Liver (tissue), 9 donors: Measurements from ENCODE around the gene CHPF2. TPM values are rescaled to one million over a fixed set of nuclear protein-coding genes. Genes with fewer than 3 reads are reported as not detected.

Source experiments
- DNase-seq: peaks from one replicate; pipeline ENCODE4 v3.0.0-alpha.2; 2017; ENCODE audit warnings: low spot score
- H3K27ac ChIP-seq, 2 donors: one replicate each; pipeline ENCODE4 v1.7.0; 2013; ENCODE audit warnings: inconsistent platforms in 2 of 2, low read length in 2 of 2, control low read depth in 1 of 2, low read depth in 1 of 2, mild to moderate bottlenecking in 1 of 2
- H3K27me3 ChIP-seq, 4 donors: one replicate each; pipeline versions ENCODE4 v1.6.1 to v1.7.0; 2013; ENCODE audit warnings: low read length in 3 of 4, inconsistent platforms in 1 of 4, mild to moderate bottlenecking in 1 of 4, moderate library complexity in 1 of 4; ENCODE audit not compliant: control insufficient read depth in 4 of 4, insufficient read depth in 4 of 4
- H3K36me3 ChIP-seq, 4 donors: one replicate each; pipeline versions ENCODE4 v1.6.1 to v1.7.0; 2013; ENCODE audit warnings: low read length in 3 of 4, mild to moderate bottlenecking in 3 of 4, low read depth in 1 of 4, moderate library complexity in 1 of 4; ENCODE audit not compliant: control insufficient read depth in 4 of 4, insufficient read depth in 3 of 4
- H3K4me1 ChIP-seq, 4 donors: one replicate each; pipeline versions ENCODE4 v1.6.1 to v1.7.0; 2013; ENCODE audit warnings: low read length in 3 of 4, mild to moderate bottlenecking in 3 of 4, moderate library complexity in 1 of 4; ENCODE audit not compliant: control insufficient read depth in 4 of 4, insufficient read depth in 4 of 4
- H3K4me3 ChIP-seq, 3 donors: one replicate each; pipeline versions ENCODE4 v1.6.1 to v1.7.0; 2013; ENCODE audit warnings: low read length in 3 of 3, control low read depth in 1 of 3, low read depth in 1 of 3, mild to moderate bottlenecking in 1 of 3
- H3K9ac ChIP-seq, 2 donors: one replicate each; pipeline ENCODE4 v1.7.0; 2013; ENCODE audit warnings: low read length in 2 of 2, mild to moderate bottlenecking in 2 of 2, moderate library complexity in 2 of 2, control low read depth in 1 of 2, low read depth in 1 of 2
- H3K9me3 ChIP-seq, 4 donors: one replicate each; pipeline versions ENCODE4 v1.6.1 to v1.7.0; 2013; ENCODE audit warnings: low read length in 3 of 4; ENCODE audit not compliant: control insufficient read depth in 4 of 4
- ATF3 ChIP-seq: IDR thresholded peaks from 2 replicates; pipeline ENCODE4 v1.6.1; 2016; ENCODE audit warnings: antibody characterized with exemption
- EGR1 ChIP-seq, 2 donors: IDR thresholded peaks; 2 replicates each; pipeline ENCODE4 v1.6.1; 2016 to 2018; ENCODE audit warnings: antibody characterized with exemption in 2 of 2, low read depth in 2 of 2
- FOXA1 ChIP-seq: IDR thresholded peaks from 2 replicates; pipeline ENCODE4 v1.6.1; 2016; ENCODE audit warnings: antibody characterized with exemption
- FOXA2 ChIP-seq: IDR thresholded peaks from 2 replicates; pipeline ENCODE4 v1.6.1; 2016; ENCODE audit warnings: antibody characterized with exemption
- GABPA ChIP-seq, 2 donors: IDR thresholded peaks in 1 of 2; conservative IDR thresholded peaks in 1 of 2; 2 replicates each; pipeline ENCODE4 v1.6.1; 2016; ENCODE audit warnings: antibody characterized with exemption in 2 of 2, mild to moderate bottlenecking in 1 of 2, moderate library complexity in 1 of 2
- HNF4A ChIP-seq, 2 donors: conservative IDR thresholded peaks; 2 replicates each; pipeline ENCODE4 v1.6.1; 2016; ENCODE audit warnings: antibody characterized with exemption in 2 of 2, mild to moderate bottlenecking in 2 of 2
- HNF4G ChIP-seq: IDR thresholded peaks from 2 replicates; pipeline ENCODE4 v1.6.1; 2016; ENCODE audit warnings: antibody characterized with exemption
- JUND ChIP-seq, 2 donors: IDR thresholded peaks; 2 replicates each; pipeline ENCODE4 v1.6.1; 2016; ENCODE audit warnings: antibody characterized with exemption in 2 of 2
- MAX ChIP-seq: IDR thresholded peaks from 2 replicates; pipeline ENCODE4 v1.6.1; 2016; ENCODE audit warnings: antibody characterized with exemption
- NR2F2 ChIP-seq: IDR thresholded peaks from 2 replicates; pipeline ENCODE4 v1.6.1; 2016; ENCODE audit warnings: antibody characterized with exemption
- RAD21 ChIP-seq, 2 donors: IDR thresholded peaks; 2 replicates each; pipeline ENCODE4 v1.6.1; 2016; ENCODE audit warnings: antibody characterized with exemption in 2 of 2, mild to moderate bottlenecking in 2 of 2
- RXRA ChIP-seq, 2 donors: IDR thresholded peaks; 2 replicates each; pipeline ENCODE4 v1.6.1; 2017 to 2018; ENCODE audit warnings: antibody characterized with exemption in 2 of 2, mild to moderate bottlenecking in 1 of 2
- SP1 ChIP-seq: IDR thresholded peaks from 2 replicates; pipeline ENCODE4 v1.6.1; 2018; ENCODE audit warnings: antibody characterized with exemption, mild to moderate bottlenecking
- TAF1 ChIP-seq: conservative IDR thresholded peaks from 2 replicates; pipeline ENCODE4 v1.6.1; 2016; ENCODE audit warnings: antibody characterized with exemption, mild to moderate bottlenecking
- YY1 ChIP-seq: IDR thresholded peaks from 2 replicates; pipeline ENCODE4 v1.6.1; 2016; ENCODE audit warnings: antibody characterized with exemption, mild to moderate bottlenecking
- ZBTB33 ChIP-seq: IDR thresholded peaks from 2 replicates; pipeline ENCODE4 v1.6.1; 2016; ENCODE audit warnings: antibody characterized with exemption
- WGBS: extraction: QIAGEN DNeasy Blood & Tissue Kit; methylation state at CpG from one replicate; pipeline ENCODE4 v1.1.7; 2013; 5-methylcytosine and 5-hydroxymethylcytosine counted together
- polyA plus RNA-seq, 2 donors: library from polyadenylated mRNA; stranded (reverse) in 1 of 2; unstranded in 1 of 2; fragments of 200-250 nt in 1 of 2; fragments of >200 nt in 1 of 2; fragmentation: Nextera tagmentation in 1 of 2; extraction: Ambion mirVana in 1 of 2; gene quantifications; one replicate each; pipeline versions ENCODE4 v1.2.1 to v1.2.3, GENCODE V29; 2013 to 2015
- total RNA-seq, 2 donors: library from RNA; depleted of rRNA; stranded (reverse); fragments of >200 nt; gene quantifications; one replicate each; pipeline ENCODE4 v1.2.3, GENCODE V29; 2014
- TF ChIP-seq, protein P1 (sequence below): IDR thresholded peaks from 2 replicates; pipeline ENCODE4 v1.6.1; 2016; ENCODE audit warnings: antibody characterized with exemption, mild to moderate bottlenecking
- TF ChIP-seq, protein P2 (sequence below): fragments of 150-350 bp; IDR thresholded peaks from 2 replicates; pipeline ENCODE4 v1.5.1; 2017; ENCODE audit warnings: improper control_type of control experiment, low read depth, low read length; ENCODE audit not compliant: missing input control
- donor health status: healthy.
- donor health status: healthy.
- donor health status: healthy.
- donor health status: healthy.
- donor health status: healthy.

CHPF2 gene
- total and polyA plus RNA-seq, 4 donors, result 4.1 to 19.7 (median 18.1) TPM

DNA sequence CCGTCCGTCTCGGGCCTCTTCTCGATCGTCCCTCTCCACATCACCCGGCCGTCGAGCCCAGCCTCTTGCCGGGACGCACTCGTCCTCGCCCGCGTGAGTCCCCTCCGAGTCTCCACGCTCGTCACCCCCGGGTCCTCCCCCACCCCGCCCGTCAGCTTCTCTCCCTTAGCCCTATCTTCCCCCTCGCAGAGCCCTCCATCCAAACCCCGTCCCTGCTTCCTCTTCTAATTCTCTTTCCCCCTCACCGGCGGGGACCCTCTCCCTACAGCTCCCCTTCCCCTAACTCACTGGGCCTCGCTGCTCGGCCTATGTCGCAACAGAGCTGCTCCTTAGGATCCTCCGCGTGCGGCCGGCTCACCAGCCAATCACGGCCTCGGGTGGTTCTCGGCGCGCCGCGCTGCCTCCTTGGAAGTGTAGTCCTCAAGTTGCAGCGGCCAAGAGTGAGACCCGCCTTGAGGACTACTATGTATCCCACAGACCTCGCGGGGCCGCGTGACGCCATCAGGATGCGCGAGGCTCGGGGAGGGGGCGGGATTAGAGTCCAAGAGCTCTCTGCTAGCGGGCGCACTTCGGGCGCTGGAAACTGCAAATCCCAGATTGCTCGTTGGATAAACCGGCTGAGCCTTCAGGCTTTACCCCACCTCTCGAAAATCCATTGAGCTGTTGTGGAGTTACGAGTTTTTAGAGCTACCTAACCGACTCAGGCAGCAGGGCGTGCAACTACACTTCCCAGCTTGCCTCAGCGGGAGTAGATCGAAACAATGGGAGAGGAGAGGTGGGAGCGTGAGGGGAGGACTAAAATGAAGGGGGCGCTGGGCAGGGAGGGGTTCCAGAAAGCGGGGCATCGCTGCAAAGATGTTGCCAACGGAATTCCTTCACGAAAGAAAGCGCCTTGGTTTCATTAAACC, 5.2 kb upstream of the CHPF2 start, which contains the start of gene ABCF2 (continued):
- peak; percentile 95 for TF ChIP-seq ZBTB33

DNA sequence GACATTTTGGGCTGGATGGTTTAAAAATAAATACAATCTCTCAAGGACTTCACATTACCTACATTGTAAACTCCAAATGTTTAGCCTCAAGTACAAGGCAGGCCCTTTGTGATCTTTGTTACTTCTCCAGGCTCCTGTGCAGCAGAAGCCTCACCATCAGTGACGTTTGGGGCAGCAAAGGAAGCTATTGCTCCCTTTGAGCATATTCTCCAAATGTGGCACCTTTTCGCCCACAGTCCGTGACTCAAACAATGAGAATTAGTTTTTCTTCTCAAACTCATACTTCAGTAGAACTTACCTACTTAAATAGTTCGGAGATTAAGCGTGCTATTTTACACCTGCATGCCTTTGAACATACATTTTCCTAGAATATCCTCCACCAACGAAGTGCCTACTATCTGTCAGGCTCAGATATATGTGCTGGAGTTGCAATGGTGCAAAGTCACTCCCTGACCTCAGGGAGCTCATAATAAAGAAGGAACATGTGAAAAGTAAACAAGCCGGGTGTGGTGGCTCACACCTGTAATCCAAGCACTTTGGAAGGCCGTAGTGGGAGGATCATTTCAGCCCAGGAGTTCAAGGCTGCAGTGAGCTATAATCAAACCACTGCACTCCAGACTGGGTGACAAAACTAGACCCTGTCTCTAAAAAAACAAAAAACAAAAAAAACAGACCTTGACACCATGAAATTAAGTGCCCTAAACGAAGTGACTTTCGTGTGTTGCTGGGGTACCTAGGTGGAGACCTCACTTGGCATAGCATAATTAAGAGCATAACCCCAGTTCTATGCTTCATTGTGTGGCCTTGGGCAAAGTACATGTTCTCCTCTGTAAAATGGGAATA, 4.0 kb upstream of the CHPF2 start:
- TF ChIP-seq HNF4G (no peak), SP1 (no peak), HNF4A (conservative IDR thresholded peaks at IDR 0.05) (no peak), RAD21 (IDR thresholded peaks at IDR 0.05) (no peak), MAX (no peak), RXRA (IDR thresholded peaks at IDR 0.05) (no peak), GABPA (IDR thresholded peaks at IDR 0.05 in 1 of 2, conservative IDR thresholded peaks at IDR 0.05 in 1 of 2) (no peak), EGR1 (IDR thresholded peaks at IDR 0.05; ENCODE audit: low read depth in 2 of 2) (no peak), TAF1 (no peak), JUND (IDR thresholded peaks at IDR 0.05) (no peak), YY1 (no peak), FOXA2 (no peak), FOXA1 (no peak), ATF3 (no peak), NR2F2 (no peak), ZBTB33 (no peak)
- TF ChIP-seq, protein P1, sequence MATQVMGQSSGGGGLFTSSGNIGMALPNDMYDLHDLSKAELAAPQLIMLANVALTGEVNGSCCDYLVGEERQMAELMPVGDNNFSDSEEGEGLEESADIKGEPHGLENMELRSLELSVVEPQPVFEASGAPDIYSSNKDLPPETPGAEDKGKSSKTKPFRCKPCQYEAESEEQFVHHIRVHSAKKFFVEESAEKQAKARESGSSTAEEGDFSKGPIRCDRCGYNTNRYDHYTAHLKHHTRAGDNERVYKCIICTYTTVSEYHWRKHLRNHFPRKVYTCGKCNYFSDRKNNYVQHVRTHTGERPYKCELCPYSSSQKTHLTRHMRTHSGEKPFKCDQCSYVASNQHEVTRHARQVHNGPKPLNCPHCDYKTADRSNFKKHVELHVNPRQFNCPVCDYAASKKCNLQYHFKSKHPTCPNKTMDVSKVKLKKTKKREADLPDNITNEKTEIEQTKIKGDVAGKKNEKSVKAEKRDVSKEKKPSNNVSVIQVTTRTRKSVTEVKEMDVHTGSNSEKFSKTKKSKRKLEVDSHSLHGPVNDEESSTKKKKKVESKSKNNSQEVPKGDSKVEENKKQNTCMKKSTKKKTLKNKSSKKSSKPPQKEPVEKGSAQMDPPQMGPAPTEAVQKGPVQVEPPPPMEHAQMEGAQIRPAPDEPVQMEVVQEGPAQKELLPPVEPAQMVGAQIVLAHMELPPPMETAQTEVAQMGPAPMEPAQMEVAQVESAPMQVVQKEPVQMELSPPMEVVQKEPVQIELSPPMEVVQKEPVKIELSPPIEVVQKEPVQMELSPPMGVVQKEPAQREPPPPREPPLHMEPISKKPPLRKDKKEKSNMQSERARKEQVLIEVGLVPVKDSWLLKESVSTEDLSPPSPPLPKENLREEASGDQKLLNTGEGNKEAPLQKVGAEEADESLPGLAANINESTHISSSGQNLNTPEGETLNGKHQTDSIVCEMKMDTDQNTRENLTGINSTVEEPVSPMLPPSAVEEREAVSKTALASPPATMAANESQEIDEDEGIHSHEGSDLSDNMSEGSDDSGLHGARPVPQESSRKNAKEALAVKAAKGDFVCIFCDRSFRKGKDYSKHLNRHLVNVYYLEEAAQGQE, result no peak
- TF ChIP-seq, protein P2, sequence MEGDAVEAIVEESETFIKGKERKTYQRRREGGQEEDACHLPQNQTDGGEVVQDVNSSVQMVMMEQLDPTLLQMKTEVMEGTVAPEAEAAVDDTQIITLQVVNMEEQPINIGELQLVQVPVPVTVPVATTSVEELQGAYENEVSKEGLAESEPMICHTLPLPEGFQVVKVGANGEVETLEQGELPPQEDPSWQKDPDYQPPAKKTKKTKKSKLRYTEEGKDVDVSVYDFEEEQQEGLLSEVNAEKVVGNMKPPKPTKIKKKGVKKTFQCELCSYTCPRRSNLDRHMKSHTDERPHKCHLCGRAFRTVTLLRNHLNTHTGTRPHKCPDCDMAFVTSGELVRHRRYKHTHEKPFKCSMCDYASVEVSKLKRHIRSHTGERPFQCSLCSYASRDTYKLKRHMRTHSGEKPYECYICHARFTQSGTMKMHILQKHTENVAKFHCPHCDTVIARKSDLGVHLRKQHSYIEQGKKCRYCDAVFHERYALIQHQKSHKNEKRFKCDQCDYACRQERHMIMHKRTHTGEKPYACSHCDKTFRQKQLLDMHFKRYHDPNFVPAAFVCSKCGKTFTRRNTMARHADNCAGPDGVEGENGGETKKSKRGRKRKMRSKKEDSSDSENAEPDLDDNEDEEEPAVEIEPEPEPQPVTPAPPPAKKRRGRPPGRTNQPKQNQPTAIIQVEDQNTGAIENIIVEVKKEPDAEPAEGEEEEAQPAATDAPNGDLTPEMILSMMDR, result no peak
- Histone ChIP-seq H3K27me3 (no peaks in the 10 kb centered on the region), H3K27ac (peak overlapping the region in 1 of 2 donors; percentile 60), H3K36me3 (peaks cover 3 to 16% (median 11%) of the 10 kb centered on the region in 4 donors), H3K9ac (peak overlapping the region in 1 of 2 donors; percentile 73), H3K4me1 (peaks cover 0 to 39% (median 27%) of the 10 kb centered on the region in 4 donors), H3K9me3 (no peaks in the 10 kb centered on the region), H3K4me3 (peak overlapping the region in 2 of 3 donors; percentile 54 to 95)
- no peak for DNase-seq
- WGBS, result 75% methylated on average over 10 of the region's 10 CpGs
